Mesodermal cell (in vitro differentiated cells): ENCODE results near the gene PPARD.

Experiments
- H3K27ac ChIP-seq: 2 replicates; pipeline ENCODE4 v1.7.0; 2013; ENCODE audit warnings: mild to moderate bottlenecking, low read depth, low read length, moderate library complexity; ENCODE audit not compliant: severe bottlenecking
- H3K36me3 ChIP-seq: 2 replicates; pipeline ENCODE4 v1.7.1; 2013; ENCODE audit warnings: mild to moderate bottlenecking, low read length, moderate library complexity; ENCODE audit not compliant: control insufficient read depth, insufficient read depth
- H3K4me1 ChIP-seq: one replicate; pipeline ENCODE4 v1.7.1; 2013; ENCODE audit warnings: mild to moderate bottlenecking, low read length; ENCODE audit not compliant: insufficient read depth, control insufficient read depth, poor library complexity, severe bottlenecking
- H3K4me3 ChIP-seq: 2 replicates; pipeline ENCODE4 v1.7.0; 2013; ENCODE audit warnings: low read length, control low read depth, mild to moderate bottlenecking; ENCODE audit not compliant: insufficient read depth, poor library complexity, severe bottlenecking; ENCODE audit errors: extremely low read depth
- H3K9me3 ChIP-seq: 2 replicates; pipeline ENCODE4 v1.7.1; 2013; ENCODE audit warnings: mild to moderate bottlenecking, low read length, moderate library complexity; ENCODE audit not compliant: control insufficient read depth
- WGBS, 2 experiments: methylation state at CpG; one replicate each; pipeline ENCODE4 v1.1.5; 2013; ENCODE audit warnings: missing lambda C conversion rate in 2 of 2; ENCODE audit not compliant: insufficient coverage in 2 of 2; 5-methylcytosine and 5-hydroxymethylcytosine counted together

PPARD gene

DNA sequence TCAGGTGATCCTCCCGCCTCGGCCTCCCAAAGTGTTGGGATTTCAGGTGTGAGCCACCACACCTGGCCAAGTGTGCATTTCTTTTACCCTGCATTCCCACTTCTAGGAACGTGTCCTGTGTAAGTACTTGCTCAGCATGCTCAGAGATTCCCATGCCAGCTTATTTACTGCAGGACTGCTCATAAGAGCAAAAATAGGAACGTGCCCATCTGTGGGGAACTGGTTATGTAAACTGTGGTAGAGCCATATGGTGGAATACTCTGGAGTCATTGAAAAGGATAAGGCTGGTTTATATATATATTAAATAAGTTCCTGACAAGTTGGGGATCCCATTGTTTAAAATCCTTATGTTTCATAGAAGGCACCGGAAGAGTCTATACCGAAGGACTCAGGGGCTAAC lies 71.6 kb downstream of the PPARD start:
- H3K9me3 ChIP-seq = no peaks in the 10 kb centered on the region
- no peak overlapping the region for H3K27ac ChIP-seq
- H3K36me3 ChIP-seq = peaks cover 31% of the 10 kb centered on the region
- 98 to 100% methylated on average over 3 to 6 of the region's 6 CpGs for WGBS, 2 experiments
- no peak overlapping the region for H3K4me3 ChIP-seq
- H3K4me1 ChIP-seq = no peaks in the 10 kb centered on the region

GRCh38 chr6:35415065-35415891 lies 72.9 kb downstream of the PPARD start:
- H3K4me3 ChIP-seq = no peak overlapping the region
- peaks cover 8% of the 10 kb centered on the region for H3K4me1 ChIP-seq
- no peaks in the 10 kb centered on the region for H3K9me3 ChIP-seq
- WGBS, 2 experiments = 48 to 71% methylated on average over 4 to 5 of the region's 7 CpGs
- peaks cover 37% of the 10 kb centered on the region for H3K36me3 ChIP-seq
- no peak overlapping the region for H3K27ac ChIP-seq

DNA sequence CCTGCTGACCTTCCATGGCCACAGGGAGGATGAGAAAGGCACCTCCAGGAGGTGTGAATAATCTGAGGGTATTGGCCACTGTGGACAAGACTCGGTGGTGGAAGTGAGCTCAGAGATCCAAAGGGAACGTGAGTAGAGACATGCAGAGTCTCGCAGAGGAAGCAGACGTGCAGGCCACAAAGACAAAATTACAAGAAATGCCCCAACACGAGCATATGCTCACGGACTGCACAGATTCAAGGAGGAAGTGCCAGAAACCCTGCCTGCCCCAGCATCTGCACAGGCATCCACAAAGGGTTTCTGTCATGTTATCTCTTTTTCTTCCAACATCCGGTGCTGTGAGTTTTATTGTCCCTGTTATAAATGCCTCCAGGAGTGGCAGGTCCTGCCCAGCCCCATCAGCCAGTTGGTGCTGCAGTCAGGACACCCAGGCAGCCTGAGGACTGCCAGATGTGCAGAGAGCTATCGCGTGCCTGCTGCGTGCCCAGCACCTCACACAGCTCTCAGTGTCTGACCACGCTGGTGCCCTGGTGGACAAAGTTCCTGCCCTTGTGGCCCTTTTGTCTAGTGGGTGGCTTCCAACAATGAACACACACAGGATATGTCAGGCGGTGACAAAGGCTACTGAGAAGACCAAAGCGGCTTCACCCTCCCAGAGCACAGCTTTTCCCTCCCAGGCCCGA lies 75.8 kb downstream of the PPARD start:
- Histone ChIP-seq H3K36me3 (peaks cover 38% of the 10 kb centered on the region), H3K27ac (no peak overlapping the region), H3K4me3 (no peak overlapping the region), H3K9me3 (no peaks in the 10 kb centered on the region), H3K4me1 (peaks cover 8% of the 10 kb centered on the region)
- WGBS, 2 experiments = 92 to 96% methylated on average over 11 to 13 of the region's 14 CpGs

DNA sequence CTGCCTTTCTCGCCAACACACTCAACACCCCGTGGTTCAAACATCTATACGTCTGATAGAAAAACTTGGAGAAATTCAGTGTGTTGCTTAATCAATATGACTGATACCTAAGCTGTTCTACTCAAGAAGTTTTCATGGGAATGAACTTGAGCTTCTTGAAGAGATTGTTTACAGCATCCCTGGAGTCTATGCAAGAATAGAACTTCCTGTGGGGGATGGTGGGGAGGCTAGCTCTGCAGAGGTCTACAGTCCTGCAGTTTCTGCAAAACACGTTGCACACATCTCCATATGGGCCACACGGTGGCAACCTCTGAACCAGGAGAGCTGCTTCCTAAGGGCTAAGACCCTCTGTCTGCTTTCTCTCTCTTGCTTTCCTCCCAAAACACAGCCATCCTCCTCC lies 77.1 kb downstream of the PPARD start:
- peaks cover 8% of the 10 kb centered on the region for H3K4me1 ChIP-seq
- H3K4me3 ChIP-seq = no peak overlapping the region
- no peaks in the 10 kb centered on the region for H3K9me3 ChIP-seq
- H3K27ac ChIP-seq = no peak overlapping the region
- H3K36me3 ChIP-seq = peaks cover 46% of the 10 kb centered on the region
- 72 to 100% methylated on average over 1 to 5 of the region's 5 CpGs for WGBS, 2 experiments

GRCh38 chr6:35419961-35420360 lies 77.6 kb downstream of the PPARD start:
- peaks cover 51% of the 10 kb centered on the region for H3K36me3 ChIP-seq
- no peak overlapping the region for H3K27ac ChIP-seq
- WGBS, 2 experiments = 93 to 95% methylated on average over 8 to 13 of the region's 14 CpGs
- no peaks in the 10 kb centered on the region for H3K9me3 ChIP-seq
- peaks cover 8% of the 10 kb centered on the region for H3K4me1 ChIP-seq
- no peak overlapping the region for H3K4me3 ChIP-seq

DNA sequence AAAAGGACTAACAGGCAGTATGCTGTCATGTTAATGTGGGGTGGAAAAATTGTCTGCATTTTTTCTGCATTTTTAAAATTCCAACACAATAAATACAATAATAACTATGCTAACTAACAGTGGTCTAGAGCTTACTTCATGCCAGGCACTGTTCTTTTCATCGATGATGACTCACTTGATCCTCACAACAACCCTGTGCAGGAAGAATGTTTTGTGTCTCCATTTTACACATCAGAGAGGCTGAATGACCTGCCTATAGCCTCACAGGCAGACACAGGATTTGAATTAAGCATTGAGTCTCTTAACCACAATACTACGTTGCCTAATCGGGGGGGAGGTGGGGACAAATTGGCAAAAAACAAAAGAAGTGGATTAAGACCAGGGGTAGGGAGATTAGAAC lies 82.9 kb downstream of the PPARD start:
- Histone ChIP-seq H3K4me1 (peaks cover 10% of the 10 kb centered on the region), H3K4me3 (no peak overlapping the region), H3K36me3 (peaks cover 40% of the 10 kb centered on the region), H3K9me3 (peaks cover 14% of the 10 kb centered on the region), H3K27ac (no peak overlapping the region)
- WGBS, 2 experiments = 86 to 100% methylated on average over 1 to 2 of the region's 3 CpGs

DNA sequence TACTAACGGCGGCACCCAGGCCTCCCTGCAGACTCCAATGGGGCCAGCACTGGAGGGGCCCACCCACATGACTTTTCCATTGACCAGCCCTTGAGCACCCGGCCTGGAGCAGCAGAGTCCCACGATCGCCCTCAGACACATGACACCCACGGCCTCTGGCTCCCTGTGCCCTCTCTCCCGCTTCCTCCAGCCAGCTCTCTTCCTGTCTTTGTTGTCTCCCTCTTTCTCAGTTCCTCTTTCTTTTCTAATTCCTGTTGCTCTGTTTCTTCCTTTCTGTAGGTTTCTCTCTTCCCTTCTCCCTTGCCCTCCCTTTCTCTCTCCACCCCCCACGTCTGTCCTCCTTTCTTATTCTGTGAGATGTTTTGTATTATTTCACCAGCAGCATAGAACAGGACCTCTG lies 83.7 kb downstream of the PPARD start:
- H3K4me3 ChIP-seq = no peak overlapping the region
- peaks cover 10% of the 10 kb centered on the region for H3K4me1 ChIP-seq
- no peak overlapping the region for H3K27ac ChIP-seq
- peaks cover 14% of the 10 kb centered on the region for H3K9me3 ChIP-seq
- H3K36me3 ChIP-seq = peaks cover 38% of the 10 kb centered on the region
- WGBS, 2 experiments = 92 to 98% methylated on average over 7 of the region's 8 CpGs

- no peak overlapping the region for H3K4me3 ChIP-seq
- peaks cover 30% of the 10 kb centered on the region for H3K36me3 ChIP-seq
- H3K4me1 ChIP-seq = peaks cover 10% of the 10 kb centered on the region
- H3K27ac ChIP-seq = no peak overlapping the region
- WGBS, 2 experiments = 90 to 91% methylated on average over 5 of the region's 5 CpGs
- H3K9me3 ChIP-seq = peaks cover 14% of the 10 kb centered on the region
Observed at GRCh38 chr6:35427435-35427834, 85.1 kb downstream of the PPARD start.

GRCh38 chr6:35427851-35428321 lies 85.5 kb downstream of the PPARD start:
- 75 to 100% methylated on average over 1 to 4 of the region's 9 CpGs for WGBS, 2 experiments
- Histone ChIP-seq H3K4me3 (no peak overlapping the region), H3K9me3 (peaks cover 14% of the 10 kb centered on the region), H3K4me1 (peaks cover 10% of the 10 kb centered on the region), H3K27ac (no peak overlapping the region), H3K36me3 (peaks cover 28% of the 10 kb centered on the region)

GRCh38 chr6:35428421-35429149 lies 86.2 kb downstream of the PPARD start:
- H3K9me3 ChIP-seq = peaks cover 14% of the 10 kb centered on the region
- H3K4me1 ChIP-seq = peaks cover 10% of the 10 kb centered on the region
- no peak overlapping the region for H3K27ac ChIP-seq
- peaks cover 25% of the 10 kb centered on the region for H3K36me3 ChIP-seq
- H3K4me3 ChIP-seq = no peak overlapping the region
- 91 to 96% methylated on average over 7 of the region's 10 CpGs for WGBS, 2 experiments
